ENCODE results near the gene NMNAT3.
A peak's percentile ranks its signal among the peaks of the same experiment; 100 is the strongest.

NMNAT3 gene

GRCh38 chr3:139538733-139539132, 139.0 kb downstream of the NMNAT3 start:
- no peak for DNase-seq (ENCODE audit: low read depth)
- TF ChIP-seq, protein P1, sequence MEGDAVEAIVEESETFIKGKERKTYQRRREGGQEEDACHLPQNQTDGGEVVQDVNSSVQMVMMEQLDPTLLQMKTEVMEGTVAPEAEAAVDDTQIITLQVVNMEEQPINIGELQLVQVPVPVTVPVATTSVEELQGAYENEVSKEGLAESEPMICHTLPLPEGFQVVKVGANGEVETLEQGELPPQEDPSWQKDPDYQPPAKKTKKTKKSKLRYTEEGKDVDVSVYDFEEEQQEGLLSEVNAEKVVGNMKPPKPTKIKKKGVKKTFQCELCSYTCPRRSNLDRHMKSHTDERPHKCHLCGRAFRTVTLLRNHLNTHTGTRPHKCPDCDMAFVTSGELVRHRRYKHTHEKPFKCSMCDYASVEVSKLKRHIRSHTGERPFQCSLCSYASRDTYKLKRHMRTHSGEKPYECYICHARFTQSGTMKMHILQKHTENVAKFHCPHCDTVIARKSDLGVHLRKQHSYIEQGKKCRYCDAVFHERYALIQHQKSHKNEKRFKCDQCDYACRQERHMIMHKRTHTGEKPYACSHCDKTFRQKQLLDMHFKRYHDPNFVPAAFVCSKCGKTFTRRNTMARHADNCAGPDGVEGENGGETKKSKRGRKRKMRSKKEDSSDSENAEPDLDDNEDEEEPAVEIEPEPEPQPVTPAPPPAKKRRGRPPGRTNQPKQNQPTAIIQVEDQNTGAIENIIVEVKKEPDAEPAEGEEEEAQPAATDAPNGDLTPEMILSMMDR (conservative IDR thresholded peaks at IDR 0.05; ENCODE audit: low read depth, low read length), result no peak
- peak overlapping the region; percentile 72 for H3K4me3 ChIP-seq (ENCODE audit: low read length)

DNA sequence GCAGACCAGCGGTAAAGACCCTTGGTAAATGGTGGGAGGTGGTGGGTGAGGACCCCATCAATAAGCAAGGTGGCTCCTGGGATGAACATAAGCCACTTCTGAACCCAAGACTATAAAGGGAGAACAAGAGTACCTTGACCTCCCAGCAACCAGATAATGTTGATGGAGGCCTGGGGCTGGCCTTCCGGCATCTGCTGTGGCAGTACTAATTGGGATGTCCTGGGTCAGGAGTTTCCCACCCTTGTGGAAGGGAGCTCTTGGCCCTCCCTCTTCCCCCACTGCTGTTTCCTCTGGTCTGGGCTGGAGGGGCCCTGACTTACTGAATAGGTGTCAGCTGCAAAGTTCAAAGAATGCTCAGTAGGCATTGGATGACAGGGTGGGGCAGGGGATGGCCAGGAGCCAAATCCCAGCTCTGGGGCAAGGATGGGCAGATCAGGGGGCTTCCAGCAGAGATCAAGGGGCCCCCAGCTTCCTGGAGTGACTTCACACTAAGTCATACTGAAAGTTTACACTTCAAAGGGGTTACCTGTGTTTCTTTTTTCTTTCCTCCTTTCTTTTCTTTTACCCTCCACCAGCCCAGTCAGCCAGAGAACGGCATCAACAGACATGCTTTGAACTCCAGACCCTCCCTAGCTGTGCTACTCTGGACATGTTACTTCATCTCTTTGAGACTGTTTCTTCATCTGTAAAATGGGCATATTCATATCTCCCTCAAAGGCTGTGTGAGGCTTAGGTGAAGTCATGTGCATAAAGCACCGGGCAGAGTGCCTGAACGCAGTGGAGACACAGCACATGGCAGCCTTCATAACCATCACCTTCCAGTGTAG, 139.8 kb downstream of the NMNAT3 start:
- TF ChIP-seq, protein P1 (conservative IDR thresholded peaks at IDR 0.05; ENCODE audit: low read depth, low read length), result no peak
- DNase-seq (ENCODE audit: low read depth), result no peak
- H3K4me3 ChIP-seq (ENCODE audit: low read length), result peak overlapping the region; percentile 72

DNA sequence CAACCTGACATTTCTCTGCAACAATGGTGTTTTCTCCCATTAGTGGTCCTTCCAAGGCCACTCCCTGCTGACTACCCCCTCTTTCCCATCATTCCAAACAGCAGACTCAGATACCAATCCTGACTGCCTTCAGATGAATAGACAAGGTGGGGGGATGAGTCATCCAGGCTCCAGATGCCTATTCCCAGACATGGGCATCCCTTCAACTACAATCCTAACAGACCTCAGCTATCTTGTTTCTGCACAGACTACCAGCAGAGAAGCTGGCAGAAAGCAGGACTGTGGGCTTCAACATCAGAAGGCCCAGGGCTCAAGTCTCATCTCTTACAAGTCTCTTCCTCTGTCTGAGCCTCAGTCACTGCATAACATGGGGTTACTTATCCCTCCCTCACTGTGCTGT, 140.4 kb downstream of the NMNAT3 start:
- DNase-seq (ENCODE audit: low read depth), result no peak
- peak overlapping the region; percentile 18 for H3K4me3 ChIP-seq (ENCODE audit: low read length)
- TF ChIP-seq, protein P1 (conservative IDR thresholded peaks at IDR 0.05; ENCODE audit: low read depth, low read length), result no peak

GRCh38 chr3:139534992-139535879, 142.5 kb downstream of the NMNAT3 start:
- TF ChIP-seq, protein P1 (conservative IDR thresholded peaks at IDR 0.05; ENCODE audit: low read depth, low read length), result no peak
- no peak overlapping the region for H3K4me3 ChIP-seq (ENCODE audit: low read length)
- no peak for DNase-seq (ENCODE audit: low read depth)

DNA sequence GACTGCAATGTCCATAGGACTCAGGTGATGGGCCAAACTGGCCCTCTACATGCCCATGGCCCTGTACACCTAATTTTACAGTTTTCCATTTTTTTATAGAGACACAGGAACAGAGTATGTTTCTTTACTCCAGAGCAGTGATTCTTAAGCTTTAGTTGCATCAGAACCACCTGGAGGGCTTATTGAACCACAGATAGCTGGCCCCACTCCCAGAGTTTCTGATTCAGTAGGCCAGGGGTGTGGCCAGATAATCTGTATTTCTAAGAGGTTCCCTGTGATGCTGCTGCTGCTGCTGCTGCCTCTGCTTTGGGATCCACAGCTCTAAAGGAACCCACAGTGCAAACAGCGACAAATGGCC, 143.3 kb downstream of the NMNAT3 start:
- peak overlapping the region; percentile 12 for H3K4me3 ChIP-seq (ENCODE audit: low read length)
- TF ChIP-seq, protein P1 (conservative IDR thresholded peaks at IDR 0.05; ENCODE audit: low read depth, low read length), result no peak
- DNase-seq (ENCODE audit: low read depth), result peak; percentile 91

GRCh38 chr3:139533781-139534454, 143.9 kb downstream of the NMNAT3 start:
- TF ChIP-seq, protein P1 (conservative IDR thresholded peaks at IDR 0.05; ENCODE audit: low read depth, low read length), result no peak
- peak overlapping the region; percentile 13 for H3K4me3 ChIP-seq (ENCODE audit: low read length)
- no peak for DNase-seq (ENCODE audit: low read depth)

Measured in retinal pigment epithelial cell (primary cell).